IPS-20b (cell line): ENCODE data around the gene TTBK2.
"Not testable (repeated sequence)": the region's sequence is repeated elsewhere in the genome, so short reads cannot be mapped to it uniquely, and the experiment has no call there.

Source experiments
- H3K27ac ChIP-seq: one replicate; pipeline ENCODE4 v1.5.1; 2013; ENCODE audit warnings: low read length
- H3K27me3 ChIP-seq: 2 replicates; pipeline ENCODE4 v1.6.1; 2013; ENCODE audit warnings: mild to moderate bottlenecking, low read length, inconsistent platforms; ENCODE audit not compliant: insufficient read depth
- H3K36me3 ChIP-seq: 2 replicates; pipeline ENCODE4 v1.6.1; 2013; ENCODE audit warnings: low read depth, mild to moderate bottlenecking, inconsistent platforms, low read length, moderate library complexity; ENCODE audit not compliant: insufficient read depth
- H3K4me1 ChIP-seq: 2 replicates; pipeline ENCODE4 v1.6.1; 2013; ENCODE audit warnings: mild to moderate bottlenecking, control low read depth, inconsistent platforms, low read length, moderate library complexity; ENCODE audit not compliant: insufficient read depth
- H3K4me3 ChIP-seq: 2 replicates; pipeline ENCODE4 v1.5.1; 2013; ENCODE audit warnings: mild to moderate bottlenecking, low read length, inconsistent platforms
- H3K9ac ChIP-seq: 2 replicates; pipeline ENCODE4 v1.6.1; 2013; ENCODE audit warnings: low read depth, mild to moderate bottlenecking, inconsistent platforms, low read length, moderate library complexity
- H3K9me3 ChIP-seq: 2 replicates; pipeline ENCODE4 v1.6.1; 2013; ENCODE audit warnings: mild to moderate bottlenecking, low read depth, low read length, inconsistent platforms; ENCODE audit not compliant: insufficient read depth

Gene TTBK2

DNA sequence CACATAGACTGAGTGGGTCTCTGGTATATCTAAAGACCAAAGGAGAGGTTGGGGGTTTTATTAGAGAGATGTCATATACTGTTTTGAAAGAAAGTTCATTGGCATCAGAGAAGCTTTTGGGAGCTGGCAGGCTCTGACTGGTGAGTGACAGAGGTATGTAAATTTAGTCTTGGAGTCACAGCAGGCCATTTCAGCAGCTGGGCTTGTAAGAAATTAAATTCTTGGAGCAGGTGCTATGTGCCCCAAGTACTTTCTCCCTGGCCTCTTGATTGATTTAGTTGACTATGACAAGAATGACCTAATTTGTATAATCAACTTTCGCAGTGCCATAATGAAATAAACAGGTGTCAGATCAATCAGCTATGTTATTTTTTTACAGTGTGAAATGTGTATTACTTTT is 135.9 kb downstream of the TTBK2 start:
- Histone ChIP-seq H3K4me3 (no peak overlapping the region), H3K4me1 (no peaks in the 10 kb centered on the region), H3K36me3 (peaks cover 11% of the 10 kb centered on the region), H3K9ac (no peak overlapping the region), H3K27ac (no peak overlapping the region), H3K9me3 (no peaks in the 10 kb centered on the region), H3K27me3 (no peaks in the 10 kb centered on the region)

DNA sequence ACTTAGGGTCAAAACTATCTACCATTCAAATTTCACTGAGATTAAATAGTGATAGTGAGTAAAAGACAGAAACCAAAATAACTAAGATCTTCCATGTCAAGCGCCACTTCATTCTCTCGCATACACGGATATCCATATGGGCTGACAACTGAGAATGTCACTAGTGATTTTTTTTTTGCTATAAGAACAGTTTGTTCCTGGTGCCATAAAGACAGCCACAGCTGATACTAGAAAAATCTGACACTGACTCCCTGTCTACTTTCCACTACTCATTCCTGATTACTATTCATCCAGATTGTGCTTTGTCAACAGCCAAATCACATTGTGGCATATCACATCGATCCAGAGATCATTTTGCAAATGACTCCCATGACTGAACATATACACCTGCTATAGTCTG is 137.9 kb downstream of the TTBK2 start:
- Histone ChIP-seq H3K27me3 (no peaks in the 10 kb centered on the region), H3K9me3 (no peaks in the 10 kb centered on the region), H3K4me1 (no peaks in the 10 kb centered on the region), H3K9ac (no peak overlapping the region), H3K36me3 (peaks cover 11% of the 10 kb centered on the region), H3K4me3 (no peak overlapping the region), H3K27ac (no peak overlapping the region)

DNA sequence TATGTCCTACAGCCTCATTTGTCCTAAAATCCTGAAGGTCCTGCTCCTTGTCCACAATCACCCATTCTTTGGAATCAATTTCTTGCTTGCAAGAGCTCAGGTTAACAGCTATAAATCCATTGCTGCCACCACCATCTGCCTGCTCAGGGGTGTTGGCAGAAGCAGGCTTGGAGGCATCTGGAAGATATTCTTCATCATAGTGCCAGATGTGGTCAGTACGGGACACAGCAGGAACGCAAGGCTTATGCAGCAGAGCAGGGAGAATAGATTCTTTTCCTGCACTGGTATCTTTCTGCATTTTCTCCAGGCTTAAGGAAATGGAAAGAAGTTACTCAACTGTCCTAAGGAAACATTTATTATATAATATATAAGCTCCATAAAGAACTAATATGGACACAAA is 145.2 kb downstream of the TTBK2 start:
- Histone ChIP-seq H3K9me3 (no peaks in the 10 kb centered on the region), H3K4me3 (no peak overlapping the region), H3K9ac (no peak overlapping the region), H3K27me3 (no peaks in the 10 kb centered on the region; the same call in 1 of the 2 replicates), H3K27ac (no peak overlapping the region), H3K4me1 (no peaks in the 10 kb centered on the region), H3K36me3 (peaks cover 8% of the 10 kb centered on the region; the same call in 1 of the 2 replicates)

DNA sequence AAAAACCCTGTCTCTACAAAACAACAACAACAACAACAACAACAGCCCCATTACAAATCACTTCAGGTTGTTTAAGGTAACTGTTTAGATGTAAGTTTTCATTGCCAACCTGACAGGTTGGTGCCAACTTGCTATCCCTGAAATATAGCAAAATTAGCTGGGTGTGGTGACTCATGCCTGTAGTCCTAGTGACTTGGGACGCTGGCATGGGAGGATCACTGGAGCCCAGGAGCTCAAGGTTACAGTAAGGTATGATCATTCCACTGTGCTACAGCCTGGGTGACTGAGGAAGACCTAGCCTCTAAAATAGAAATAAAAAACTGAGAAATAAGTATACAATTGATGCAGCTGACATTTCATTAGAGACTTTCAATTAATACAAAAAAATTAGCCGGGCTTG is 147.7 kb downstream of the TTBK2 start:
- H3K4me3 ChIP-seq, result no peak overlapping the region
- H3K36me3 ChIP-seq, result peaks cover 8% of the 10 kb centered on the region; the same call in 1 of the 2 replicates
- H3K4me1 ChIP-seq, result no peaks in the 10 kb centered on the region
- no peaks in the 10 kb centered on the region; the same call in 1 of the 2 replicates for H3K27me3 ChIP-seq
- H3K27ac ChIP-seq, result no peak overlapping the region
- H3K9me3 ChIP-seq, result no peaks in the 10 kb centered on the region
- H3K9ac ChIP-seq, result no peak overlapping the region

DNA sequence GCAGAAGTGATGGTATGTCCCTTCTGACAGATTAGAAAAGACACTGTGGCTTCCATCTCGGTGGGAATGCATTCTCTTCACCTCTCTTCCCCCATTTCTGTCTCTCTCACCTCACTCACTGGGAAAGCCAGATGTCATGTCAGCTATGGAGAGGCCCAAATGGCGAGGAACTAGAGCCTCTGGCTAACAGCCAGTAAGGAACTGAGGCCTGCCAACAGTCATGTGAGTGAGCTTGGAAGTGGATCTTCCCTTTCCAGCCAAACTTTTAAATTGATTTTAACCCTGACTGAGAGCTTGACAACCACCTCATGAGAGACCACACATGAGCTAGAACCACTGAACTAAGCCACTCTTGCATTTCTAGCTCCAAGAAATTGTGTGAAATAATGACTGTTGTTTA is 148.4 kb downstream of the TTBK2 start:
- no peaks in the 10 kb centered on the region for H3K4me1 ChIP-seq
- H3K4me3 ChIP-seq, result no peak overlapping the region
- no peak overlapping the region for H3K27ac ChIP-seq
- H3K9ac ChIP-seq, result no peak overlapping the region
- H3K9me3 ChIP-seq, result no peaks in the 10 kb centered on the region
- H3K27me3 ChIP-seq, result no peaks in the 10 kb centered on the region; the same call in 1 of the 2 replicates
- H3K36me3 ChIP-seq, result peaks cover 8% of the 10 kb centered on the region; the same call in 1 of the 2 replicates

DNA sequence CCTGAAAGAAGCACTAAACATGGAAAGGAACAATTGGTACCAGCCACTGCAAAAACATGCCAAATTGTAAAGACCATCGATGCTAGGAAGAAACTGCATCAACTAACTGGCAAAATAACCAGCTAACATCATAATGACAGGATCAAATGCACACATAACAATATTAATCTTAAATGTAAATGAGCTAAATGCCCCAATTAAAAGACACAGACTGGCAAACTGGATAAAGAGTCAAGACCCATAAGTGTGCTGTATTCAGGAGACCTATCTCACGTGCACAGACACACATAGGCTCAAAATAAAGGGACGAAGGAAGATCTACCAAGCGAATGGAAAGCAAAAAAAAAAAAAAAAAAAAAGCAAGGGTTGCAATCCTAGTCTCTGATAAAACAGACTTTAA is 154.5 kb downstream of the TTBK2 start:
- not testable (repeated sequence) for H3K27ac ChIP-seq, H3K9ac ChIP-seq, H3K9me3 ChIP-seq, H3K4me1 ChIP-seq, H3K27me3 ChIP-seq, H3K36me3 ChIP-seq, H3K4me3 ChIP-seq

DNA sequence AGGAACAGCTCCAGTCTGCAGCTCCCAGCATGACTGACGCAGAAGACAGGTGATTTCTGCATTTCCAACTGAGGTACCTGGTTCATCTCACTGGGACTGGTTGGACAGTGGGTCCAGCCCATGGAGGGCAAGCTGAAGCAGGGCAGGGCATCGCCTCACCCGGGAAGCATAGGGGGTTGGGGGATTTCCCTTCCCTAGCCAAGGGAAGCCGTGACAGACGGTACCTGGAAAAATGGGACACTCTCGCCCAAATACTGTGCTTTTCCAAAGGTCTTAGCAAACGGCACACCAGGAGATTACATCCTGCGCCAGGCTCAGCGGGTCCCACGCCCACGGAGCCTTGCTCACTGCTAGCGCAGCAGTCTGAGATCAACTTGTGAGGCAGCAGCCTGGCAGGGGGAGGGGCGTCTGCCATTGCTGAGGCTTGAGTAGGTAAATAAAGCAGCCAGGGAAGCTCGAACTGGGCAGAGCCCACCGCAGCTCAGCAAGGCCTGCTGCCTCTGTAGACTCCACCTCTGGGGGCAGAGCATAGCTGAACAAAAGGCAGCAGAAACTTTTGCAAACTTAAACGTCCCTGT is 156.3 kb downstream of the TTBK2 start:
- H3K9ac ChIP-seq, H3K27me3 ChIP-seq, H3K27ac ChIP-seq, H3K36me3 ChIP-seq, H3K4me1 ChIP-seq: not testable (repeated sequence)
- peaks cover 10% of the 10 kb centered on the region for H3K9me3 ChIP-seq
- 0 out of 2 replicates have a peak overlapping the region, but pooled peaks have one; percentile 24 for H3K4me3 ChIP-seq

DNA sequence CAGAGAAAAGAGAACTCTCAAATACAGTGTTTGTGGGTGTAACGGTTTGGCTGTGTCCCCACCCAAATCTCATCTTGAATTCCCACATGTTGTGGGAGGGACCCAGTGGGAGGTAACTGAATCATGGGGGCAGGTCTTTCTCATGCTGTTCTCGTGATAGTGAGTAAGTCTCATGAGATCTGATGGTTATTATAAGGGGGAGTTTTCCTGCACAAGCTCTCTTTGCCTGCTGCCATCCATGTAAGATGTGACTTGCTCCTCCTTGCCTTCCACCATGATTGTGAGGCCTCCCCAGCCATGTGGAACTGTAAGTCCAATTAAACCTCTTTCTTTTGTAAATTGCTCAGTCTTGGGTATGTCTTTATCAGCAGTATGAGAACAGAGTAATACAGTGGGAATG is 158.8 kb downstream of the TTBK2 start:
- peaks cover 10% of the 10 kb centered on the region for H3K9me3 ChIP-seq
- not testable (repeated sequence) for H3K36me3 ChIP-seq, H3K27me3 ChIP-seq, H3K9ac ChIP-seq, H3K4me1 ChIP-seq, H3K4me3 ChIP-seq, H3K27ac ChIP-seq

DNA sequence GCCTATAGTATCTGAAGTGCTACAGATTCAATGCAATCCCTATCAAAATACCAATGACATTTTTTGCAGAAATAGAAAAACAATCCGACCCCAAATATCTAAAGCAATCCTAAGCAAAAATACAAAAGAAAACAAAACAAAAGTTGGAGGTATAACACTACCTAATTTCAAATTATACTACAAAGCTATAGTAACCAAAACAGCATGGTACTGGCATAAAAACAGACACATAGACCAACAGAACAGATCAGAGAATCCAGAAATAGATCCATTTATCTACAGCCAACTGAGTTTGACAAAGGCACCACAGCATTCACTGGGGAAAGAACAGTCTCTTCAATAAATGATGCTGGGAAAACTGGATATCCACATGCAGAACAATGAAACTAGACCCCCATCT is 159.8 kb downstream of the TTBK2 start:
- Histone ChIP-seq H3K4me1 (no peaks in the 10 kb centered on the region), H3K9me3 (peaks cover 10% of the 10 kb centered on the region), H3K27ac (no peak overlapping the region), H3K36me3 (no peaks in the 10 kb centered on the region), H3K9ac (no peak overlapping the region), H3K4me3 (no peak overlapping the region), H3K27me3 (no peaks in the 10 kb centered on the region)

DNA sequence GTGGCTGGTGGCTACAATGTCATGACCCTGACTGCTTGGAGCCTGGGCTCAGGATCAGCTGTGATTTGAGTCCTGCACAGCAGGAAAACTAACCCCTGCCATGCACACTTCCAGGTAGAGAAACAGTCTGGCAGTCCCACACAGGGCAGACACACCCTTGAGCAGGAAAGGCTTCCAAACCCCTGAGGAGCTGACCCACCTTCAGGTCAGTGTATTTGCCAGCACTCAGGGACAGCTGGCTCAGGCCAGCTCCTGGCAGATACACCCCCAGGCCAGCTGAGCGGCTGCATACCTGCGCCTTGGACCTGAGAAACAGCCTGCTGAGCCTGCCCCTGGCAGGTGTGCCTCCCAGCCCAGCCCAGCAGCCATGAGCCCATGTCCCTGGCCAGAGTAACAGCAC is 161.5 kb downstream of the TTBK2 start:
- Histone ChIP-seq H3K27ac (no peak overlapping the region), H3K4me1 (no peaks in the 10 kb centered on the region), H3K36me3 (no peaks in the 10 kb centered on the region), H3K27me3 (no peaks in the 10 kb centered on the region), H3K9me3 (peaks cover 10% of the 10 kb centered on the region), H3K9ac (no peak overlapping the region), H3K4me3 (no peak overlapping the region)

DNA sequence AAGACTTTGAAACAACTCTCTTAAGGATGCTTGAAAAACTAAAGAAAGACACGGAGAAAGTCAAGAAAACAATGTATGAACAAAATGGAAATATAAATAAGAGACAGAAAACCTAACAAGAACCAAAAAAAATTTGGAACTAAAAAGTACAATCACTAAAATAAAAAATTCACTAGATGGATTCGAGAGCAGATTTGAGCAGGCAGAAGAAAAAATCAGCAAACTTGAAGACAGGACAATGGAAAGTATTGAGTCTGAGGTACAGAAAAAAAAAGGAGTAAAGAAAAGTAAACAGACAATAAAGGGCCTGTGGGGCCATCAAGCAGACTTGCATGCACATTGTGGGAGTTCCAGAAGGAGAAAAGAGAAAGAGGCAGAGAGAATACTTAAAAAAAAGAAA is 170.3 kb downstream of the TTBK2 start:
- H3K9ac ChIP-seq, result no peak overlapping the region
- H3K9me3 ChIP-seq, result no peaks in the 10 kb centered on the region
- peaks cover 15% of the 10 kb centered on the region; the same call in 1 of the 2 replicates for H3K36me3 ChIP-seq
- H3K4me1 ChIP-seq, result no peaks in the 10 kb centered on the region
- no peak overlapping the region for H3K4me3 ChIP-seq
- no peak overlapping the region for H3K27ac ChIP-seq
- H3K27me3 ChIP-seq, result no peaks in the 10 kb centered on the region

DNA sequence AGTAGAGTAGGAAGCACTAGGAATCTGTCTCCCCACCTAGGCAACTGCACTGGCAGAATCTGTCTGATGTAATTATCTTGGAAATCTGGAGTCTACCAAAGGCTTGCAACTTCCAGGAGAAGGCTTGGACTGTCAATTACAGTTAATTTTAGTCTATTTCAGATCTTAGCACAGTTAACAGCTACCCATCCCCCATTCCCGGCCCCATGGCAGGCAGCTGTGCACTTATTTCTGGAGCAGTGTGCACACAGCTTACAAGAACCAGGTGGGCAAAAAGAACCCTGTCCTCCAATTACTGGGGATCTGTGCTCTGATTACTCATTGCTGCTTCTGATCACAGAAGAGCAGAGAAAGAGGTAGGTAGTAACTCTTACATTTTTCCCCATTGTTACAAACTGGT is 171.3 kb downstream of the TTBK2 start:
- H3K27me3 ChIP-seq, result no peaks in the 10 kb centered on the region
- no peak overlapping the region for H3K27ac ChIP-seq

More for the DNA sequence above, 171.3 kb downstream of the TTBK2 start:
- Histone ChIP-seq H3K4me3 (no peak overlapping the region), H3K36me3 (peaks cover 15% of the 10 kb centered on the region; the same call in 1 of the 2 replicates), H3K9me3 (no peaks in the 10 kb centered on the region), H3K9ac (no peak overlapping the region), H3K4me1 (no peaks in the 10 kb centered on the region)
